LNCAP (cell line): ENCODE results near the gene ACBD3.

Source experiments
- CTCF ChIP-seq: fragments of 450-650 bp; IDR thresholded peaks from 2 replicates; pipeline ENCODE4 v1.5.1; 2017; ENCODE audit warnings: mild to moderate bottlenecking

Gene ACBD3

GRCh38 chr1:226123591-226124471 lies 62.7 kb downstream of the ACBD3 start:
- no peak for TF ChIP-seq CTCF

- TF ChIP-seq CTCF, result no peak
Observed at GRCh38 chr1:226123212-226123560, 63.4 kb downstream of the ACBD3 start.

GRCh38 chr1:226121587-226122400 lies 64.7 kb downstream of the ACBD3 start:
- TF ChIP-seq CTCF, result peak; percentile 99

GRCh38 chr1:226121049-226121586 lies 65.4 kb downstream of the ACBD3 start:
- no peak for TF ChIP-seq CTCF

- TF ChIP-seq CTCF, result no peak
Observed at GRCh38 chr1:226120398-226120797, 66.1 kb downstream of the ACBD3 start.

GRCh38 chr1:226119169-226119568 lies 67.4 kb downstream of the ACBD3 start:
- no peak for TF ChIP-seq CTCF

GRCh38 chr1:226118357-226118756 lies 68.2 kb downstream of the ACBD3 start:
- no peak for TF ChIP-seq CTCF
